ENCODE data around the gene TBX4. TPM values are rescaled to one million over a fixed set of nuclear protein-coding genes. Genes with fewer than 3 reads are reported as not detected.
"Not testable (repeated sequence)": the region's sequence is repeated elsewhere in the genome, so short reads cannot be mapped to it uniquely, and the experiment has no call there.

Gene TBX4
- polyA plus RNA-seq, 2 of the 4 experiments (the other 2 are of a cell fraction) = 0.17 to 0.18 TPM

DNA sequence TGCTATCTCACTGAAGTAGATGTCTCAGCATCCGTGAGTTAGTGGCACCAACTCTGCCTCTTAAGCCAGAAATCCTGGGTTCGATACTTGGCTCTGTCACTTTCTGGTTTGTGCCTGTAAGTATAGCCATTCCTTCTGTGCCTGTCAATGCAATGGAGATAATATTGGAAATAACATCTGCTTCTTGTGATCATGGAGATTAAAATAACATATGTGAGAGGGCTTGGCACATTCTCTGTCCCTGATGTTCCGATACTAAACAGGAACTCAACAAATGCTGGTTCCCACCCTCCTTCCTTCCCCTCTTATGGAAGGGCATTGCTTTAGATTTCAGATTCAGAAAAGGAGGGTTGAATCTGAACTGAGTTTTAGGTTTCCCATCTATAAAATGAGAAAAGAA, 39.8 kb downstream of the TBX4 start:
- Histone ChIP-seq H3K4me1 (peaks cover 33% of the 10 kb centered on the region), H3K27ac (no peak overlapping the region), H3K4me3 (no peak overlapping the region), H3K9me3 (no peaks in the 10 kb centered on the region), H3K4me2 (no peak overlapping the region)
- 94% methylated on average over 3 of the region's 3 CpGs for WGBS (ENCODE audit: missing lambda C conversion rate)
- FAIRE-seq (no peak), DNase-seq (ENCODE audit: low read depth in 1 of 2, low spot score in 1 of 2) (no peak), ATAC-seq (no peak)
- no peak for TF ChIP-seq RNF2 (IDR thresholded peaks at IDR 0.05; ENCODE audit: borderline replicate concordance, low read depth)
- TF ChIP-seq, protein P1, sequence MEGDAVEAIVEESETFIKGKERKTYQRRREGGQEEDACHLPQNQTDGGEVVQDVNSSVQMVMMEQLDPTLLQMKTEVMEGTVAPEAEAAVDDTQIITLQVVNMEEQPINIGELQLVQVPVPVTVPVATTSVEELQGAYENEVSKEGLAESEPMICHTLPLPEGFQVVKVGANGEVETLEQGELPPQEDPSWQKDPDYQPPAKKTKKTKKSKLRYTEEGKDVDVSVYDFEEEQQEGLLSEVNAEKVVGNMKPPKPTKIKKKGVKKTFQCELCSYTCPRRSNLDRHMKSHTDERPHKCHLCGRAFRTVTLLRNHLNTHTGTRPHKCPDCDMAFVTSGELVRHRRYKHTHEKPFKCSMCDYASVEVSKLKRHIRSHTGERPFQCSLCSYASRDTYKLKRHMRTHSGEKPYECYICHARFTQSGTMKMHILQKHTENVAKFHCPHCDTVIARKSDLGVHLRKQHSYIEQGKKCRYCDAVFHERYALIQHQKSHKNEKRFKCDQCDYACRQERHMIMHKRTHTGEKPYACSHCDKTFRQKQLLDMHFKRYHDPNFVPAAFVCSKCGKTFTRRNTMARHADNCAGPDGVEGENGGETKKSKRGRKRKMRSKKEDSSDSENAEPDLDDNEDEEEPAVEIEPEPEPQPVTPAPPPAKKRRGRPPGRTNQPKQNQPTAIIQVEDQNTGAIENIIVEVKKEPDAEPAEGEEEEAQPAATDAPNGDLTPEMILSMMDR (IDR thresholded peaks at IDR 0.05) = no peak
- no peak for TF ChIP-seq CEBPB (IDR thresholded peaks at IDR 0.05)
- no peak for TF ChIP-seq MAFK (IDR thresholded peaks at IDR 0.05; ENCODE audit: partially characterized antibody)
- no peak for TF ChIP-seq HOXB13 (CRISPR knock-in tag; IDR thresholded peaks at IDR 0.05; ENCODE audit: low read depth)
- TF ChIP-seq SREBF2 (IDR thresholded peaks at IDR 0.05) = no peak
- TF ChIP-seq RARB (CRISPR knock-in tag; IDR thresholded peaks at IDR 0.05) = no peak
- TF ChIP-seq, protein P2, sequence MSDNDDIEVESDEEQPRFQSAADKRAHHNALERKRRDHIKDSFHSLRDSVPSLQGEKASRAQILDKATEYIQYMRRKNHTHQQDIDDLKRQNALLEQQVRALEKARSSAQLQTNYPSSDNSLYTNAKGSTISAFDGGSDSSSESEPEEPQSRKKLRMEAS (IDR thresholded peaks at IDR 0.05) = no peak
- TF ChIP-seq TFCP2L1 (CRISPR knock-in tag; IDR thresholded peaks at IDR 0.05) = no peak
- no peak for TF ChIP-seq CHD2 (IDR thresholded peaks at IDR 0.05; ENCODE audit: low read length, partially characterized antibody)
- TF ChIP-seq, protein P3, sequence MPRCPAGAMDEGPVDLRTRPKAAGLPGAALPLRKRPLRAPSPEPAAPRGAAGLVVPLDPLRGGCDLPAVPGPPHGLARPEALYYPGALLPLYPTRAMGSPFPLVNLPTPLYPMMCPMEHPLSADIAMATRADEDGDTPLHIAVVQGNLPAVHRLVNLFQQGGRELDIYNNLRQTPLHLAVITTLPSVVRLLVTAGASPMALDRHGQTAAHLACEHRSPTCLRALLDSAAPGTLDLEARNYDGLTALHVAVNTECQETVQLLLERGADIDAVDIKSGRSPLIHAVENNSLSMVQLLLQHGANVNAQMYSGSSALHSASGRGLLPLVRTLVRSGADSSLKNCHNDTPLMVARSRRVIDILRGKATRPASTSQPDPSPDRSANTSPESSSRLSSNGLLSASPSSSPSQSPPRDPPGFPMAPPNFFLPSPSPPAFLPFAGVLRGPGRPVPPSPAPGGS (IDR thresholded peaks at IDR 0.05) = no peak
- ChIA-PET POLR2A (no interaction called here), CTCF (interaction anchor here (2.0 kb wide), 1 partner anchor 80 kb away, joined by 9 read pairs; no protein-coding TSS in a partner anchor)

DNA sequence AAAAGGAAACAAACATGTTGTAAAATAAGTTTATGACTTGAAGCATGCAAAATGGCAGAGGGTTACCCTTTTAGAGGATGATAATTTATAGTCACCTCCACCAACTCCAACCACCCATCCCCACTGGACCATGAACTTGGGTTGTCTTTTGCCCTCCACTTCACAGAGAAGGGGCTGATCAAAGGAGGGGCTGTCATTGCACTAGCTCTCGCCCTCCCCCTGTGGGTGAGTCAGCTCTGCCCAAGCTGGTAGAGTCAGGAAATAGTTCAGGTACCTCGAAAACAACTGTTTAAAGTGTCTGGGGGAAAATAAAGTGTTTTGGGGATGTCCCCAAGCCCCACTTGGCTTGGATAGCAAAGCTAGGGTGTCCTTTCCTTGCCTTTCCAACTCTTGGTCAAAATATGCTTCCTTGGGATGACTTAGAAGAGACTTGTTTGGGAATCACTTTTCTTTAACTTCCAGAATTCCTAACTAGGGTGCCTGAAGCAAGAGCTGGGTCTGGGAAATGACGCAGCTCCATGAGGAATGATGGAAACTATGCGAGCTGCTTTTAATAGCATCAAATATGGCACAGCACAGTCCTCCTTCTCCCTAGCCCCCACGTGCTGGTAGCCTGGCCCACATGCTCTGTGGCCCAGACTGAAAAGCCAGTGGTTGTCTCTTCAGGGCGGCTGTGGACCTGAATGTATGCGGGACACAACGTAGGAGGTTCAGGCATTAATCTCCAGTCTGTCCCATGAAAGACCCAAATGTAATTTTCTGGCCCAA, 40.7 kb downstream of the TBX4 start:
- H3K4me2 ChIP-seq = peak overlapping the region; percentile 6; the same call in 1 of the 3 replicates
- H3K4me3 ChIP-seq = no peak overlapping the region
- peak overlapping the region in 1 of 2 experiments; percentile 14; a peak in 1 of 6 replicates for H3K27ac ChIP-seq
- no peak for ATAC-seq
- no peak for FAIRE-seq
- ChIA-PET CTCF (interaction anchor here (1.2 to 1.4 kb wide), 2 partner anchors 8 to 15 kb away, joined by 3 read pairs; no protein-coding TSS in a partner anchor), POLR2A (no interaction called here)
- TF ChIP-seq, protein P4, sequence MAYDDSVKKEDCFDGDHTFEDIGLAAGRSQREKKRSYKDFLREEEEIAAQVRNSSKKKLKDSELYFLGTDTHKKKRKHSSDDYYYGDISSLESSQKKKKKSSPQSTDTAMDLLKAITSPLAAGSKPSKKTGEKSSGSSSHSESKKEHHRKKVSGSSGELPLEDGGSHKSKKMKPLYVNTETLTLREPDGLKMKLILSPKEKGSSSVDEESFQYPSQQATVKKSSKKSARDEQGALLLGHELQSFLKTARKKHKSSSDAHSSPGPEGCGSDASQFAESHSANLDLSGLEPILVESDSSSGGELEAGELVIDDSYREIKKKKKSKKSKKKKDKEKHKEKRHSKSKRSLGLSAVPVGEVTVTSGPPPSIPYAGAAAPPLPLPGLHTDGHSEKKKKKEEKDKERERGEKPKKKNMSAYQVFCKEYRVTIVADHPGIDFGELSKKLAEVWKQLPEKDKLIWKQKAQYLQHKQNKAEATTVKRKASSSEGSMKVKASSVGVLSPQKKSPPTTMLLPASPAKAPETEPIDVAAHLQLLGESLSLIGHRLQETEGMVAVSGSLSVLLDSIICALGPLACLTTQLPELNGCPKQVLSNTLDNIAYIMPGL (CRISPR knock-in tag; IDR thresholded peaks at IDR 0.05; ENCODE audit: borderline replicate concordance) = no peak
- TF ChIP-seq SREBF2 (IDR thresholded peaks at IDR 0.05) (no peak), KDM5A (IDR thresholded peaks at IDR 0.05) (no peak), MAFK (IDR thresholded peaks at IDR 0.05; ENCODE audit: partially characterized antibody) (no peak), EHF (CRISPR knock-in tag; IDR thresholded peaks at IDR 0.05) (no peak), MAZ (IDR thresholded peaks at IDR 0.05; ENCODE audit: borderline replicate concordance, low read depth, low read length) (no peak), RCOR1 (IDR thresholded peaks at IDR 0.05; ENCODE audit: low read depth, low read length) (no peak), CBX2 (IDR thresholded peaks at IDR 0.05; ENCODE audit: borderline replicate concordance, low read depth) (no peak), HOXB5 (CRISPR knock-in tag; IDR thresholded peaks at IDR 0.05) (no peak), FOSL2 (IDR thresholded peaks at IDR 0.05) (no peak), FOSL2 (CRISPR knock-in tag; IDR thresholded peaks at IDR 0.05) (no peak)
- TF ChIP-seq, protein P3 (IDR thresholded peaks at IDR 0.05) = no peak
- TF ChIP-seq, protein P5, sequence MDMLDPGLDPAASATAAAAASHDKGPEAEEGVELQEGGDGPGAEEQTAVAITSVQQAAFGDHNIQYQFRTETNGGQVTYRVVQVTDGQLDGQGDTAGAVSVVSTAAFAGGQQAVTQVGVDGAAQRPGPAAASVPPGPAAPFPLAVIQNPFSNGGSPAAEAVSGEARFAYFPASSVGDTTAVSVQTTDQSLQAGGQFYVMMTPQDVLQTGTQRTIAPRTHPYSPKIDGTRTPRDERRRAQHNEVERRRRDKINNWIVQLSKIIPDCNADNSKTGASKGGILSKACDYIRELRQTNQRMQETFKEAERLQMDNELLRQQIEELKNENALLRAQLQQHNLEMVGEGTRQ (IDR thresholded peaks at IDR 0.05) = no peak
- peaks cover 33% of the 10 kb centered on the region for H3K4me1 ChIP-seq
- DNase-seq (ENCODE audit: low read depth in 1 of 2, low spot score in 1 of 2) = no peak
- 76% methylated on average over 8 of the region's 8 CpGs for WGBS (ENCODE audit: missing lambda C conversion rate)
- H3K9me3 ChIP-seq = no peaks in the 10 kb centered on the region

DNA sequence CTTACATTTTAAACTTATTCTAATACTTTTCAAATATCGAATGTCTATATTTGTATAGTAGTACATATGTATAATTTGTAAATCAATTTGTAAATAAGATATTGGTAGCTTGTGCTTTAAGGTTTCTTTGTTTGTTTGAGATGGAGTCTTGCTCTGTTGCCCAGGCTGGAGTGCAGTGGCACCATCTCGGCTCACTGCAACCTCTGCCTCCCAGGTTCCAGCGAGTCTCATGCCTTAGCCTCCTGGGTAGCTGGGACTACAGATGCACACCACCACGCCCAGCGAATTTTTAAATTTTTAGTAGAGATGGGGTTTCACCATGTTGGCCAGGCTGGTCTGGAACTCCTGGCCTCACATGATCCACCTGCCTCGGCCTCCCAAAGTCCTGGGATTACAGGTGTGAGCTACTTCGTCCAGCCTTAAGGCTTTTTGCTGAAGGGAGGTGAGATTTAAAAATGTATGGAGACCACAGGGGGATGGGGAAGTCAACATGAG, 41.7 kb downstream of the TBX4 start:
- ATAC-seq; DNase-seq (ENCODE audit: low read depth in 1 of 2, low spot score in 1 of 2); FAIRE-seq; H3K27ac ChIP-seq; H3K4me3 ChIP-seq; H3K4me2 ChIP-seq; POLR2A ChIA-PET; H3K9me3 ChIP-seq: not testable (repeated sequence)
- CTCF ChIA-PET = interaction anchor here (0.8 to 1.4 kb wide), 4 partner anchors 7 to 27 kb away, joined by 3 to 4 read pairs (median 3); no protein-coding TSS in a partner anchor
- H3K4me1 ChIP-seq = peaks cover 34% of the 10 kb centered on the region
- 87% methylated on average over 7 of the region's 7 CpGs for WGBS (ENCODE audit: missing lambda C conversion rate)

Measured in A549 (cell line).